ENCODE results near the gene KCNIP4. TPM values are rescaled to one million over a fixed set of nuclear protein-coding genes. Genes with fewer than 3 reads are reported as not detected.

KCNIP4 gene
- total and polyA plus RNA-seq, 12 donors = 0.44 to 4.1 (median 1.6) TPM

DNA sequence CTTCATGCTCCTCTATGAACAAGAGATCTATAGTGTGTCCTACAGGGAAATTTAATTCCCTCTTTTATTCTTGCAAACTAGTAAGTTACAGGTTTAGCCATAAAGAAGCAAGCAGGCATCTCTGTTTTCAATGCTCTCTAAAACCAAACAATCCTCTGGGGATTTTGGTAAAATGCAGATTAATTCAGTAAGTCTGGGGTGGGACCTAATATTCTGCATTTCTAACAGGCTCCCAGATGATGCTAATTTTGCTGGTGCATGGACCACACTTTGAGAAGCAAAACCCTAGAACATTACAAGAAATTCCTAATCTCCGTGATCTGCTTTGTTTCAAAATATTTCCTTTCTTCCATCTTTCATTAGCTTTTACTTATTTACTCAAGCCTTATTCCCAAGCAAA, 903.5 kb downstream of the KCNIP4 start:
- no peak overlapping the region for H3K27ac ChIP-seq
- intact Hi-C loops (cut with DNase I) = no loop called here
- H3K36me3 ChIP-seq (replicated peaks in 1 of 2) = no peaks in the 10 kb centered on the region
- WGBS, 4 donors = 77 to 98% (median 82%) methylated on average over 1 of the region's 1 CpG
- no peaks in the 10 kb centered on the region for H3K4me1 ChIP-seq (replicated peaks in 1 of 2)
- TF ChIP-seq, protein P1, sequence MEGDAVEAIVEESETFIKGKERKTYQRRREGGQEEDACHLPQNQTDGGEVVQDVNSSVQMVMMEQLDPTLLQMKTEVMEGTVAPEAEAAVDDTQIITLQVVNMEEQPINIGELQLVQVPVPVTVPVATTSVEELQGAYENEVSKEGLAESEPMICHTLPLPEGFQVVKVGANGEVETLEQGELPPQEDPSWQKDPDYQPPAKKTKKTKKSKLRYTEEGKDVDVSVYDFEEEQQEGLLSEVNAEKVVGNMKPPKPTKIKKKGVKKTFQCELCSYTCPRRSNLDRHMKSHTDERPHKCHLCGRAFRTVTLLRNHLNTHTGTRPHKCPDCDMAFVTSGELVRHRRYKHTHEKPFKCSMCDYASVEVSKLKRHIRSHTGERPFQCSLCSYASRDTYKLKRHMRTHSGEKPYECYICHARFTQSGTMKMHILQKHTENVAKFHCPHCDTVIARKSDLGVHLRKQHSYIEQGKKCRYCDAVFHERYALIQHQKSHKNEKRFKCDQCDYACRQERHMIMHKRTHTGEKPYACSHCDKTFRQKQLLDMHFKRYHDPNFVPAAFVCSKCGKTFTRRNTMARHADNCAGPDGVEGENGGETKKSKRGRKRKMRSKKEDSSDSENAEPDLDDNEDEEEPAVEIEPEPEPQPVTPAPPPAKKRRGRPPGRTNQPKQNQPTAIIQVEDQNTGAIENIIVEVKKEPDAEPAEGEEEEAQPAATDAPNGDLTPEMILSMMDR (IDR thresholded peaks at IDR 0.05) = no peak
- TF ChIP-seq POLR2A (IDR thresholded peaks at IDR 0.05) = no peak
- no peaks in the 10 kb centered on the region for H3K9me3 ChIP-seq (replicated peaks in 1 of 3)
- DNase-seq = no peak
- H3K27me3 ChIP-seq = no peaks in the 10 kb centered on the region
- no peak overlapping the region for H3K4me3 ChIP-seq

DNA sequence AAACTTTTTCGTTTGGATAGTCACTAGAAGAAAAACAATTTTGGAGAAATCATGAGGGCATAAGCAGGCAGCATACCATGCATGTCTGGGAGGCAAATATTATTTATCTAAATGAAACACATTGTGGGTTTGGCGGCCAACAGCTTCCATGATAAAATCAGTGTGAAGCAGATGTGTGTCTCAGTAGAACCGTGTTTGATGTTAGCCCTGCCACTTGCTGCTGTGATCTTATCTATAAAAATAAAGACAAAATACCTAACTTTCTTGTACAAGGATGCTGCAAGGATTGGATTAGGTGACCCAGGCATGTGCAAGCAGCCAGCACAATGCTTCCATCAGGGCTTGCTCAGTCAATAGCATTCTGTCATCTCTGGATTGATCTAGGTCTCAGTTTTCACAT, 906.9 kb downstream of the KCNIP4 start:
- no peaks in the 10 kb centered on the region for H3K36me3 ChIP-seq (replicated peaks in 1 of 2)
- TF ChIP-seq POLR2A (IDR thresholded peaks at IDR 0.05) = no peak
- TF ChIP-seq, protein P1 (IDR thresholded peaks at IDR 0.05) = no peak
- no peak overlapping the region for H3K27ac ChIP-seq
- 28 to 48% (median 41%) methylated on average over 3 of the region's 3 CpGs for WGBS, 4 donors
- H3K4me1 ChIP-seq (replicated peaks in 1 of 2) = no peaks in the 10 kb centered on the region
- no peak for DNase-seq
- H3K4me3 ChIP-seq = no peak overlapping the region
- H3K27me3 ChIP-seq = no peaks in the 10 kb centered on the region
- intact Hi-C loops (cut with DNase I) = no loop called here
- H3K9me3 ChIP-seq (replicated peaks in 1 of 3) = no peaks in the 10 kb centered on the region

- no peaks in the 10 kb centered on the region for H3K9me3 ChIP-seq (replicated peaks in 1 of 3)
- H3K4me3 ChIP-seq = no peak overlapping the region
- H3K27ac ChIP-seq = no peak overlapping the region
- intact Hi-C loops (cut with DNase I) = no loop called here
- 58 to 82% (median 74%) methylated on average over 4 to 5 of the region's 5 CpGs for WGBS, 4 donors
- TF ChIP-seq POLR2A (IDR thresholded peaks at IDR 0.05) = no peak
- TF ChIP-seq, protein P1 (IDR thresholded peaks at IDR 0.05) = no peak
- H3K4me1 ChIP-seq (replicated peaks in 1 of 2) = no peaks in the 10 kb centered on the region
- no peaks in the 10 kb centered on the region for H3K36me3 ChIP-seq (replicated peaks in 1 of 2)
- H3K27me3 ChIP-seq = no peaks in the 10 kb centered on the region
- no peak for DNase-seq
Measured at GRCh38 chr4:21034728-21035127, 913.8 kb downstream of the KCNIP4 start.

DNA sequence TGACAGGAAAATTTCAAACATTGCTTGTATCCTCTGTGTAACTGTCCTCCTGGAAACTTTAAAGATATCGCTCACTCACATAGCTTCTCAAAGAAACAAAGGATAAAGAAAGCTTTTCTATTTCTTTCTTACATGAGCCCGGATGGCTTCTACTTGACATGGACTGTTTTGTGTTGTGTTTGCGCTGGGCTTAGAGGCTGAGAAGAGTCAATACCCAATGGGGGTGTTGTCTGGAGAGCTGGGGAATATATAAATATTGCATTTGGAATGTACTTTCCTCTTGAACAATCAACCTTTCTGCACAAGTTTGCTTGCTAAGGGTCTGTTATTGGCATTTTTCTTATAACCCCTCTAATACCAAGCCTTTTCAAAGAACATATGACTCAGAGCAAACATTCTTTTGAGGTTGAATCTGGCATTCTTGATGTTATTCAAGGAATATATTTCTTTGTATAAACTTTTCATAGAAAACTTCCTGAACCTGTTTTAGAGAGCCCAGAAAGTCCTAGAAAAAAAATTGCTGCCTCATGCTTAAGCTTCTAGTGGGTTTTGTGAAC, 916.4 kb downstream of the KCNIP4 start:
- no peak for TF ChIP-seq POLR2A (IDR thresholded peaks at IDR 0.05)
- no peak overlapping the region for H3K4me3 ChIP-seq
- DNase-seq = no peak
- no peaks in the 10 kb centered on the region for H3K27me3 ChIP-seq
- H3K9me3 ChIP-seq (replicated peaks in 1 of 3) = no peaks in the 10 kb centered on the region
- H3K36me3 ChIP-seq (replicated peaks in 1 of 2) = no peaks in the 10 kb centered on the region
- no peaks in the 10 kb centered on the region for H3K4me1 ChIP-seq (replicated peaks in 1 of 2)
- 80 to 89% (median 82%) methylated on average over 3 of the region's 3 CpGs for WGBS, 4 donors
- H3K27ac ChIP-seq = no peak overlapping the region
- intact Hi-C loops (cut with DNase I) = no loop called here

GRCh38 chr4:21018817-21019216, 929.8 kb downstream of the KCNIP4 start:
- DNase-seq = no peak
- H3K27me3 ChIP-seq = no peaks in the 10 kb centered on the region
- H3K9me3 ChIP-seq (replicated peaks in 1 of 3) = no peaks in the 10 kb centered on the region
- H3K36me3 ChIP-seq (replicated peaks in 1 of 2) = no peaks in the 10 kb centered on the region
- H3K4me3 ChIP-seq = no peak overlapping the region
- TF ChIP-seq POLR2A (IDR thresholded peaks at IDR 0.05) = no peak
- TF ChIP-seq, protein P1 (IDR thresholded peaks at IDR 0.05) = no peak
- H3K4me1 ChIP-seq (replicated peaks in 1 of 2) = no peaks in the 10 kb centered on the region
- intact Hi-C loops (cut with DNase I) = no loop called here
- no peak overlapping the region for H3K27ac ChIP-seq
- WGBS, 4 donors = 77 to 88% (median 82%) methylated on average over 2 of the region's 2 CpGs
